Colon (tissue), 2 donors: ENCODE data around the gene IPO13.

Source experiments
- FAIRE-seq: peaks from 2 replicates; lab custom pipeline; 2012; peaks lifted over from hg19 to GRCh38; lab: Jason Lieb, UNC
- donor health status: control.
- donor health status: control.

The IPO13 gene

GRCh38 chr1:43987159-43987902 lies 40.6 kb downstream of the IPO13 start:
- no peak for FAIRE-seq

- no peak for FAIRE-seq
Measured at GRCh38 chr1:43990271-43991199, 43.8 kb downstream of the IPO13 start.

- no peak for FAIRE-seq
Measured at GRCh38 chr1:43991200-43991475, 44.4 kb downstream of the IPO13 start.

DNA sequence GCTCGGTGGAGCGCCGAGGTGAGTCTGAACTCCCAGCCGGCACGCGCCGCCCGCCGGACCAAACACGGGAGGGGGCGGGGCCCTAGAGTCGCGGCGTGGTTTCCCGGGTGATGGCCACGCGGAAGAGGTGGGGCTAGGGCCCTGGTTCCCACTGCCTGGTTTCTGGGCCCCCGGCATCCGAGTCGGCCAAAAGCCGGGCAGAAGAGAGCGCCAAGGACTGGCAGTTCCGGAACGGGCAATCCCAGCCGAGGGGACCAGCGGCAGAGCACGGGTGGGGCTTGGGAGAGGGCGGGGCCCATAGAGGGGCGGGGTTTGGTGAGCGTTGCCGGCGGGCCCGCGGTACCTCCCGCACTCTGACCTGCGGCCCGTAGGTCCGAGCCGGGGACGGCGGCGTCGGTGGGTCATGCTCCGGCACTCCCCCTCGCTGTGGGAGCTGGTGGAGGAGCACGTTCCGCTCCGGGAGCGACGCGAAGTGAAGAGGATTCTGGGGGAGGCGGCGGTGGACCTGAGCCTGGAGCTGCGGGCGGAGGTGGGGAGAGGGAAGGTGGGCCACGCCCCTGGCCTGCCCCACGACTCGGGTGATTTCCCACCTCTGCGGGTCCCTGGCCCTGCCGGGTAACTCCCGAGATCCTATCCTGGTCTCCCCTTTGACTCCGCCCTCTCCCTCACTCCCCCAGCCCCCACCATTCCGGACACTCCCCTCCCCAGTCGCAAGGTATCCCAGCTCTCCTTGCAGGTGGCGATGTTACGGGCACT lies 44.9 kb downstream of the IPO13 start, which contains the start of gene CCDC24:
Gene CCDC24, plus strand, starts transcription at position 124 of the 756 bp plus-strand sequence. Its CDS starts 280 bp downstream, at position 404.
- no peak for FAIRE-seq

DNA sequence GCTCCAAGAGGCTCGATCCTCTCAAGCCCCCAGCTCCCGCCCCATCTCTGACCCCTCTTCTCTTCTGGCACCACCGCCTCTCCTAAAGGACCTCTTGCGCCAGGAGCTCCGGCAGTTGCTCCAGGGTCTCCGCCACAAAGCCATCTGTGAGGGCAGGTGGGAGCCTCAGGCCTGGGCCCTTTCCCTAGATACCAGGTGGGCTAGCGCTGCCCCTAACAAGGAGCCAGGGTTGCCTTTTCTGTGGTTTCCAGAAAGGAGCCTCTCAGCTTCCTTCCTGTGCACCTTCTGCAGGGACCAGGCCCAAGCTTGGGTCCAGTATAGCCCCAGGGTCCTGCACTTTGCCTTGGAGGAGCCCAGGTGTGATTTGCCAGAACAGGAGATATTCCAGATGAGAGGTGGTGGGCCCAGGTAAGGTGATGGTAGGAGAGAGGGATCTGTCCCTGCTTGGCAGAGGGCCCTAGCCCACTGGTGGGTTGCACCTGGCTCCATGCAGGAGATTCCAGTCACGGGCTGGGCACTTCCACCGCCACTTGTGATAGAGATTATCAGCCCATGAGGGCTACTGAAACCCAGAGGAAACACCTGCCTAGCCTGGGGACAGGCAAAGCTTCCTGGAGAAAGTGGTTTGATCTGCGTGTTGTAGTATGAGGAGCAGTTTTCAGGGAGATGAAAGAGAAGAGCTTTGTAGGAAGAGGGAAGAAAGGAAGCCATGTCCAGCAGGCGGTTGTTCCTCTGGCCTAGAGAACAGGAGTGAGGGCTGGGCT lies 45.7 kb downstream of the IPO13 start:
- no peak for FAIRE-seq

DNA sequence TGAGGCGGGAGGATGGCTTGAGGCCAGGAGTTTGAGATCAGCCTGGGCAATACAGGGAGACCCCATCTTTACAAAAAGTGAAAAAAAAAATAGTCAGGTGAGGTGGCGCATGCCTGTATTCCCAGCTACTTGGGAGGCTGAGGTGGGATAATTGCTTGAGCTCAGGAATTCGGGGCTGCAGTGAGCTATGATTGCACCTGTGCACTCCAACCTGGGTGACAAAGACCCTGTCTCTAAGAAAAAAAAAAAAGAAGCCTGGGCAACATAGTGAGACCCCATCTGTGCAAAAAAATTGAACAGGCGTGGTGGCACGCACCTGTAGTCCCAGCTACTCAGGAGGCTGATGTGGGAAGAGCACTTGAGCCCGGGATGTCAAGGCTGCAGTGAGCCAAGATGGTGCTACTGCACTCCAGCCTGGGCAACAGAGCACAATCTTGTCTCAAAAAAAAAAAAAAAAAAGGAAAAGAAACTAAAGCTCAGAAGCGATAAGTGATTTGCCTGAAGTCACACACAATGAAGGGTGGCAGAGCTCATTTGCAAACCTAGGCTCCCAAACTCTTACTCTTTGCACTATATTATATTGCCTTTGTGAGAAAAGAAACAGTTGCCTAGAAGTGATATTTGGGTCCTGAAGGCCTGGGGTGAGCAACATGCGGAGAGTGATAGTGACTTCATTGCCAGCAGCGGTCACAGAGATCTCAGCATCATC lies 46.6 kb downstream of the IPO13 start:
- FAIRE-seq = no peak

GRCh38 chr1:43994071-43994470 lies 47.3 kb downstream of the IPO13 start:
- FAIRE-seq = no peak

GRCh38 chr1:43994794-43995790 lies 48.3 kb downstream of the IPO13 start:
- FAIRE-seq = no peak

DNA sequence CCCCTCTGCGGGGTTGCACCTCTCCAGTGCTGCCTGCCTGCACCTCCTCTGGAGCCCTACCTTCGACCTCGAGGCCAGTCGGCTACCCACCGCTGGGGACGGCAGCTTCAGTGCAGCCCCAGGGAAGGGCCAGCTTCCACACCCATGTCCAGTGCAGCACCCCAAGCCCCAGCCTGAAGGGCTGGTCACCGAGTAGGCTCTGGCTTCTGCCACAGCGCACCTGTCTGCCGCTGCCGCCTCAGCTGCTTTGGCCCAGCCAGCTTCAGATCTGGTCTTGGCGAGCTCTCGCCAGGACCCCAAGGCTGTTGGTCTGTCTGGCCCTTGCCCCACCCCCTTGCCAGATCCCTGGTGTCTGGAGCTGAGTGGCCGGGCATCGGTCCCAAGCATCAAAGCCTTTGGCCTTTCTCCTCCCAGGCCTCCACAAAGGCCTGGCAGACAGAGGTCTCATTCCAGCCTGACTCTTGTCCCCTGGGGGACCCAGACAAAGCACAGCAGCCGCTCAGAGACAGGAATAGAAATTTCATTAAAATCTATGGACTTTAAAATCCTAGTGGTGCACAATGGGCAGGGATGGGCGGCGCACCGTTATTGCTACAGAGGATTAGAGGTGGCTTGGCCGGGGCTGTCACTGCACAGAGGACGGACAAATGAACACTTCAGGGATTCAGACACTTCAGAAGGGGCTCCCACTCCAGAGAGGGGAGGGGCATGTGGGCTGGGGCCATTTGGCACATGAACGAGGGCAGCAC lies 49.4 kb downstream of the IPO13 start:
- no peak for FAIRE-seq

GRCh38 chr1:43996733-43997115 lies 50.0 kb downstream of the IPO13 start:
- no peak for FAIRE-seq

GRCh38 chr1:43997295-43997999 lies 50.7 kb downstream of the IPO13 start:
- FAIRE-seq = no peak

DNA sequence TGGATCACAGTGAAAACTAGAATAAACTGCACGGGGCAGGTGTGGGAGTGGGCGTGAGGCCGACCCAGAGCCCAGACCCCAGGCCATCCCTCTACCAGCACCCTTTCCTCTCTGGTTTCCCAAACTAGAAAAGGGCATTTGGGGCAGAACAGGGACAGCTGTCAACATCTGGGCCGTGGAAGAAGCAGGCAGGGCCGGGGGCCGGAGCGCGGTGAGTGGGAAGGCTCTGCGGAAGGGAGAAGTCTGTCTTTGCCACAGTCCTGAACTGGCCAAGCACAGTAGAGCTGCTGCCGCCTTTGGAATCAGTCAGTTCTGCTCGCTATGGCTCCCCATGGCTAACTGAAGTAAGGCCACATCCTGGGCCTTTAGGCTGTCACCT lies 51.2 kb downstream of the IPO13 start:
- no peak for FAIRE-seq

GRCh38 chr1:43999455-43999854 lies 52.7 kb downstream of the IPO13 start:
- no peak for FAIRE-seq

DNA sequence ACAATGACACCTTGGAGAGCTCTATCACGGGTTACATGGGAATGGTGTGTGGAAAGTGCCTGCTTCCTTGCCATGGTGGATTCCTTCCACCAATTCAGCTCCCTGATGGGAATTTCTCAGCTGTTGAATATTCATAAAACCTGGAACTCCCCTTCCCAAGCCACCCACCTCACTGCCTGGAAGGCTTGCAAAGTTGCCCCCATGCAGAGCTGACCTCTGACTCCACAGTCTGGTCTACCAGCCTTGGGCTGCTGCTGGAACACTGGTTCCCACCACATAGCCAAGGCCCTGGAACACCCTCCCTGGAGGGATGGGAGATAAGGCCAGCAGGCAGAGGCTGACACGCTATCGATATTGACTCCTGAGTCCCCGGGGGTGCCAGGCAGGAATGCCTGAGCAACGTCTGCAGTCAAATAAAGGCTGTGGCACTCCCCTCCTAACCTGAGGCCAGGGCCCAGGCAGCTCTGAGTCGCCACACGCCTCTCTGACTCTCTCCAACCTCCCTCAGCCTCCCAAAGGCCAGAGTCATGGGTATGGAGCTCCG lies 53.4 kb downstream of the IPO13 start:
- FAIRE-seq = no peak

DNA sequence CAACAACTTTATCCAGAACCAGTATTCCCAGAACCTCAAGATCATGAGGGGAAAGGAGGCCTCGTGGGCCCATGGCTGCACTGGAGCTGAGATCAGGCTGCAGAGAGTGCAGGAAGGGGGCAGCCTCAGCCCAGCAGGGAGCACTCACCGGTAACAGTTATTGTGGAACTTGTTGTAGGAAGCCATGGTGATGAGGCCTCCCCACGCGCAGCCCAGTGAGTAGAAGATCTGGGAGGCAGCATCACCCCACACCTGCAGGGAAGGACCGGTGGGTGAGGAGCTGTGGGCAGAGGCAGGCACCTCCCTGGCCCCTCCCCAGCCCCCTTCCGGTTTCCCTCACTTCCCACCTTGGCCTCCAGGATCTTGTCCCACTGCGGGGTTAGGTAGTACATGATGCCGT lies 55.4 kb downstream of the IPO13 start:
- FAIRE-seq = no peak

DNA sequence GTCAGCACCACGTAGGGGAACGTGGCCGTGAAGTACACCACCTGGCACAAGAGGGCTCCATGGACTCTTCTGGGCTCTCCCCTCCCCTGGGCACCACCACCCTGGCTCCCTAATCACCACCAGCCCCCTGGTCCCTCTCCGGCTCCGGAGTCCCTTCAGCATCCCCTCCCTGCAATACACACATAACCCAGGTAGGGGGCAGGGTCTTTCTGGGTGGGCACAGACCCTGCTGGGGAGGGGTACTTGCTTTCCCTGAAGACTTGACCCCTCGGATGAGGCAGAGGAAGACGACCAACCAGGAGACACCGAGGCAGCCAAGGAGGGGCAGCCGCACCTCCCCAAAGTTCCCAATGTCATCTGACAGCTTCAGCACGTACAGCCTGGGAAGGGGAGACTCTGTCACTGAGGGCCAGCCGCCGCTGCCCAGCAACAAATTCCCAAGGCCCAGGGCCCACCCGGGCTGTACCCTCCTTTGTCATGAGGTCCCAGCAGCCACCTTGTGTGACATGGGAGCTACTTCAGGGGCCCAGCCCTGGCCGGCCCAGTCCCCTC lies 55.9 kb downstream of the IPO13 start:
- FAIRE-seq = no peak

DNA sequence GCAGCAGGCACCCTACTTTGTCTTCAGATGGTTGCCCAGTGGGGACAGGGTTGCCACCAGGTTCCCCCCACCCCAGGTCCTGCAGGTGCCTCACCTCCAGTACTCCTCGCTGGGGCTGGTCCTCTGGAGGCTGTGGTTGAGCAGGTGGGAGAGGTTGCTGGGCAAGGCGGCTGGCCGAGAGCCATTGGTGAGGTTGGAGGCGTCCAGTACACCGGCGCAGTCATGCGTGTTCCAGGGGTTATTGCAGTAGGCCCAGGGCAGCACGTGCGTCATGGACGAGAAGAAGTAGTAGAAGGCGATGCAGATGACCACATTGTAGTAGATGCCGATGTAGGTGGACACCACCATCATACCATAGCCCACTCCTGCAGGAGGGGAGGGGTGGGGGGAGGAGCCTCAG lies 61.5 kb downstream of the IPO13 start:
- FAIRE-seq = no peak

DNA sequence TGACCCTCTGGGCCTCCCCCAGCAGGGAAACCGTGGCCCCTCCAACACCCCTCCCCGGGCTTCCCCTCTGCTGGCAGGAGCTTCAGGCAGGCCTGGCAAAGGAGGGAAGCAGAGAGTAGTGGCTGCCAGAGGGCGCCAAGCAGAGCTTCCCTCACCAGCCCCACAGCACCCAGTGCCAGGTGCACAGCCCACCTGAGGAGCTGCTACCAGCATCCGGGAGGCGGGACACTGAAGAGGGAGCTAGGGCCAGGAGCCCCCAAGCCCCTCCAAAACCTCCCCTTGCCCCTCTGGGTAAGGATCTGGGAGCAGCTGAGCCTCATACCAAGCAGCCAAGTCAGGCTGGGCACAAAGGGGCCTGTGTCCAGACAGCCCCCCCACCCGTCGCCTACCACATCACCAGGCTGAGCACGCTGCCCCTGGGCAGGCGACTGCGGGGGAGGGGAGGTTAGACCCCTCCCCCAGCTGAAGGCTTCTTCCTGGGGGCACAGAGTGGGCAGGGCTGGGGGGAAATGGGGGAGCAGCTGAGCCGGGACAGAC lies 64.3 kb downstream of the IPO13 start:
- FAIRE-seq = no peak
